Measurements from ENCODE around the gene ZNF343.

ZNF343 gene

DNA sequence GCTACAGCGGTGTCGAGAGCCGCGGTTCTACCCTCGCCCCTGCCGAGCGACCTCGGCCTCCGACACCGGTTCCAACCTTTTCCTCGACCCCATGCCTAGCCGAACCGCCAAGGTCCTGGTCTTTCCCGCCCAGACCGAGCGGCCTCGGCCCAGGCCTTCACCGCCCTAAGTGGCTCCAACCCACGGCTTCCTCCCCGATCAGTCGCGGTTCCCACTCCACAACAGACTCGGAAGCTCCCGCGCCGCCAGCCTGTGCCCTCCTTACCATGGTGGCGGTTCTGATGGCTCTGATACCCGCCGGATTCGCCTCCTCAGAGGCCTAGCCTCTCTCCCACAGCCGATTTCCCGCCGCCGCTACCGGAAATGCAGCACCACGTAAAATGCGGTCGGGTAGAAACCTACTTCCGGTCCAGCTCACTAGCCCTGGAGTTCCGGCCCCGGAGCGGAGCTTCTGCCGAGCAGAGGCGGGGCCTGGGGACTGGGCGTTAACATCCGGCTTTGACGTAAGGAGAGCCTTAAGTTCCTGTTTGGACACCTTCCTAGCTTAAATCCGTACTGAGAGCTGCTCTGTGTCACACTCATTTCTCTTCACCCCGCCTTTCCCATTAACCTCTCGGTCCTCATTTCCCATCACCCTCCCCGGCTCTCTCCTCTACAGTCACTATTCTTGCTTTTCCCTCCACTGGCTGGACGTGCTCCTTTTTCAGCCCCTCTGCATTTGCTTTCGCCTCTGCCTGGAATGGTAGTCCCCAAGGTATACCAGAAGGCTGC lies 38.1 kb downstream of the ZNF343 start, which contains the start of gene SNRPB:
TSS of gene SNRPB (minus strand) at position 367 of the 771 bp plus-strand sequence. CDS start at position 268, 99 bp downstream.
- peak; percentile 97 for DNase-seq

DNA sequence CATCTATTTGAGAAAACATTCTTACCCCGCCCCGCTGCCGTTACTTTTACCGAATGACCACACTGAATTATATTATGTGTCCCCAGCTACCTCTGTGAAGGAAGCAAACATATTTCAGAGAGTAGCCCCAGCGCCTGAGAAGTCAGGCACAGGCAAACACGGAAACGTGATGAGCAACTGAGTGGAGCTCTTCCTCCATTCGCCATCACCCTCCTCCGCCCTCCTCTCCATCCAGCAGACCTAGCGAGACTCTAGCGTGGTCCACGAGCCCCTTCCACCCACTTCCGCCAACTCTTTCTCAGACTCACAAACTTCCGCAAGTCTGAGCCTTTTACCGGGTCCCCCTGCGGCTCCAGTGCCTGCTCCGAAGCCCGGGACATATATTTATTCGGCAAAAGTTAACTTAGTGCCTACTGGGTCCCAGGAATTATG lies 38.7 kb downstream of the ZNF343 start:
- no peak for DNase-seq

DNA sequence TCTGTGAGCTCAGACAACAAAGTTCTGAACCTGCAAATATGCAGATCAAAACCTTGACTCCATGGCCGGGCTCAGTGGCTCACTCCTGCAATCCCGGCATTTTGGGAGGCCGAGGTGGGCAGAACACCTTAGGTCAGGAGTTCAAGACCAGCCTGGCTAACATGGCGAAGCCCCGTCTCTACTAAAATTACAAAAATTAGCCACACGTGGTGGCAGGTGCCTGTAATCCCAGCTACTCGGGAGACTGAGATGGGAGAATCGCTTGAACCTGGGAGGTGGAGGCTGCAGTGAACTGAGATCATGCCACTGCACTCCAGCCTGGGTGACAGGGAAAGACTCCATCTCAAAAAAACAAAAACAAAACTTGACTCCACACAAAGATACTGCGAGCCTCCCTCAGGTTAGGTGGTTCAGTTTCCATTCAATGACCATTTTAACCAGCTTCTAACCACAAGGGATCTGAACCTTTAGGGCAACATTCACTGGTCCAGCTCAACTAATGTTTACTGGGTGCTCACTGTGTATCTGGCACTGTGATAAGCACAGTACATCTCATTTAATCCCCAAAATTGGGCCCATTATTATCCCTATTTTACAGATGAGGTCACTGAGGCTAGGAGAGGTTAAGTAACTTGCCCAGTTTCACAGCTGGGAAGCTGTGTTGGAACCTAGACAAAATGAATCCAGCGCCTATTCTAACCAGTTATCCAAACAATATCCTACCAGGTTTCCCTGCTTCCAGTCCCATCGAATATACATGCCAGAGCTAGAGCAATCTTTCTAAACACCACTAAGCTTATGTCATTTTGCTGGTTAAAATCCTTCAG lies 39.9 kb downstream of the ZNF343 start:
- DNase-seq: no peak

DNA sequence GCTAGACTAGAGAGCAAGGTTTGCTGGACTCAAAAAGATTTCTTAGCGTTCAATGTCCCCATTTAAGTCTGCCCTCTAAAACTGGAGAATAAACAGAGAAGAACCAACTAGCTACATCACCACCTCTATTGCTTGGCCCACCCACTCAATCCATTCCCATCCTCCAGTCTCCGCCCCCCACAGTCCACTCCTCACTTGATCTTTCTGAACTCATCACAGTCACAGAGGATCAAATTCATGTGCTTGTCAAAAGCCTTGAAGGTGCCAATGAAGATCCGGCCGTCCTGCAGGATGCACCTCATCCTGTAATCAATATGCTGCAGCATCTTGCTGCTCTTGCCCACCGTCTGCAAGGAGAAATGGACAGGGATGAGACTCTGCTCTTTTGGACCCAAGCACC lies 41.3 kb downstream of the ZNF343 start:
- no peak for DNase-seq

DNA sequence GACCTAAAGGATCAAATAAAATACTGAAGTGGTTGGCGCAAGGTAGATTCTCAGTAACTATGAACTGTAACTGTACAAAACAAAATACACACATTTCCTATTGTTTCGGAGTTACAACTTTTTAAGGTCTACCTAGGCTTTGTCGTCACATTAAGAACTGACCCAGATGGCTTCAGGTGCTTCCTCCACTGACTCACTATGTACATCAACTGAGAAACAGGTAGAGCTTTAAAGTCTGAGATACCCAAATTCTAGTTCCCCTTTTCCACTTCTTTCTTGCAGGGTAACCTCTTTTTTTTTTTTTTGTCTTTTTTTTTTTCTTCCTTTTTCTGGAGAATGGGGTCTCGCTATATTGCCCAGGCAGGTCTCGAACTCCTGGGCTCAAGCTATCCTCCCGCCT lies 43.6 kb downstream of the ZNF343 start:
- DNase-seq: no peak

DNA sequence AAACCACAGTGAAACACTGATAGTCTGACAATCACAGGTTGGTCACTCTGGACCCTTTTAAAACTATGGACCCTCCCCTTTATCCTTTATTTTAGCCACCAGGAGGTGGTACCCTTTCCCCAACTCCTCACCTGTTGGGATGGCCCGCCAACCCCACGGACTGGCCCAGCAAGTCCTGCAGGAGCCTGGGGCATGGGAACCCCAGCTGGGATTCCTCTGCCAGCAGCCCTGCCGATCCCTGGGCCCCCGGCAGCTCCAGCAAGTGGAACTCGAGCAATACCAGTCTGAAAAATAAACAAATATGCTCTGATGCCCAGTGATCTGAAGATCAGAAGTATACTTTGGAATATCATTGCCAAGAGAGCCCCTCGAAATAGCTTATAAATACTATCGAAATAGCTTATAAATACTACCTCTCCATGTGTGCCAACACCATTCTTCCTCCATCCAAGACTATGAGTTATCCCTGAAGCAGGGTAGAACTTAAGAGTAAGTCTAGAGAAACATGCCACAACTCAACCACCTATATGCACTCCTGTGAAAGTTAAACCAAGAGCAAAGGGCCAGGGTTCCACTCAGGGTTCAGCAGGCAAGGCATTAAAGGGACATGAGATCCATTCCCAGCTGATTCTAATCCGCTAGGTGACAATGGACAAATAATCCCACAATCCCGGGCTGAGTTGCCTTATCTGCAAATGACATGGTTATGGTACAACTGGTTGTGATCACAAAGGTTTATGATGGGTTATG lies 44.9 kb downstream of the ZNF343 start:
- DNase-seq: no peak

DNA sequence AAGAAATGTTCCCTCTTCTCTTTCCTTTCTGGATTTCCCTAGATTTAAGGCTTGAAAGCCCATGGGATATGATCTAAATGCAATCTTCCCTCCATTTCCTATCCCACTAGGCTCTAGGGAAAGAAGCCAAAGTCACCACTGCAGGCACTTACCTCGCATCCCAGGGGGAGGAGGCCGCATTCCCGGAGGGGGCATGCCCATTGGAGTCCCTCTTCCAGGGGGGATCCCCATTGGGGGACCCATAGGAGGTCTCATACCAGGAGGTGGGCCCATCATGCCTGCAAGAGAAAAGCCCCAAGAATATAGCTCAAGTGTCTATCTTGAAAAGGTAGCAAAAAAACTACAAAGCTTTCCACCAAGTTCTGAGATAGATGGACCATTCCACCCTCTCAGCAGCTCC lies 46.2 kb downstream of the ZNF343 start:
- no peak for DNase-seq

DNA sequence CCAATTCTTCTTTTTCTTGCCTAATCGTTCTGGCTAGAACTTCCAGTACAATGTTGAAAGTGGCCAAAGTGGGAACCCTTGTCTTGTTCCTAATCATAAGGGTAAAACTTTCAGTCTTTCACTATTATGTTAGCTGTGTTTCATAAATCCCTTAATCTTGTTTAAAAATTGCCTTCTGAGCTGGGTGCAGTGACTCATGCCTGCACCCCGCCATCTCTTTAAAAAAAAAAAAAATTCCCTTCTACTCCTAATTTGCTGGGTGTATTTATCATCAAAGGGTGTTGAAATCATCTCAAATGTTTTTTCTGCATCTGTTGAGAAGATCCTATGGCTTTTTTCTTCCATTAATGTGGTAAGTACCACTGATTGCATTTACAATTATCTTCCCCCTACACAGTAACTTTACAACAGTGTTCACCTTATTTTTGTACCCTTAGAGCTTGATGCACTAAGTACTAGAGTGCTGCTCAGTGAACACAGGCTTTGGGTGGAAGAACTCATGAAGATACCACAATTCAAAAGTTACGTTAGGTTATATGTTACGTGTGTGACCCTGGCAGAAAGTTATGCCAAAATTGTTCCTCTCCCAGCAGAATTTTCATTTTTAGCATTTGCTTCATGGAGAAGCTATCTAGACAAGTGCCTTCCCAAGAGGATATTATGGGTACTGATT lies 47.8 kb downstream of the ZNF343 start:
- DNase-seq: no peak

DNA sequence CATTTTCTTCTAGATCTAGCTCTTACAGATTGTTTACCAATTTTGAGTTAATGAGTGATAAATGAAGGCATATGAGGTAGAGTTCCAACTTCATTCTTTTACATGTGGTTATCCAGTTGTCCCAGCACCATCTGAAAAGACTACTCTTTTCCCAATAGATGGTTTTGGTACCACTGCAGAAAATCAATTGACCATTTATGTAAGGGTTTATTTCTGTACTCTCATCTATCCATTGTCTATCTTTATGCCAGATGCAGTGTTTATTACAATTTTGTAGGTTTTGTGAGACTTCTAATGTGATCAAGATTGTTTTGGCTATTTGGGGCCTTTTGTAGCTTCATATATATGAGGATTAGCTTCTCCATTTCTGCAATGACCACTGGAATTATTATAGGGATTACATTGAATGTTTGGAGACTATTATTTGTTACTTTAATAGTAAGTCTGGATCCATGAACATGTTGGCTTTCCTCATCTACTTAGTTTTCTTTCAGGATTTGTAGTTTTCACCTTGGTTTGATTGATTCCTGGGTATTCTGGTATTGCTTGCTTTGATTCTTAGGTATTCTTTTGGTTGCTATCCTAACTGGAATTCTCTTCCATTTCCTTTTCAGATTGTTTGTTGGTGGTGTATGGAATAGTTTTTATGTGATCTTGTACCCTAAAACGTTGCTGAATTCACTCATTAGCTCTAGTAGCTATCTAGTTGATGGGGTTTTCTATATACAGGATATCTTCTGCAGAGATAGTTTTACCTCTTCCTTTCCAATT lies 48.5 kb downstream of the ZNF343 start:
- no peak for DNase-seq

DNA sequence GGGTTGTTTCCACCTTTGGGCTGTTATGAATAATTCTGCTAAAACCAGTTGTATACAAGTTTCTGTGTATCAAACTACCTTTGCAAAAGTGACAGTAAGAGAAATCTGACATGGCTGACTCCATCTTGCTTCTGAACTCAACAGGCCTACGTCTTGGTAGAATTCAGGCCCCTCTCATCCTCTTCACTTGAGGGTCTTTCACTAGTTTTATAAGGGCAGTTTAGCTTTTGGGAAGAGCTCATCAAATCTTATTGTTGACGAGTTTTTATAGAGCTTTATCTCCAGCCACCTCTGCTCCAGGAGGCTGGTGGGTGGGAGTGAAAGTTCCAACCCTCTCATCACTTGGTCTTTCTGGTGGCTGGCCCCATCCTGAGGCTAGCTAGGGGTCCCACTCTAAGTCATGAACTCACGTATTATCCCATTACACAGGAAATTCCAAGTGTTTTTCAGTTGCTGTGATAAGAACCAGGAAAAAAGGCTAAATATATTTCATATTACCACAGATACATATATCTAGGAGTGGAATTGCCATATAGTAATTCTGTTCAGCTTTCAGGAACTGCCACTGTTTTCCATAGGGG lies 49.7 kb downstream of the ZNF343 start:
- no peak for DNase-seq

DNA sequence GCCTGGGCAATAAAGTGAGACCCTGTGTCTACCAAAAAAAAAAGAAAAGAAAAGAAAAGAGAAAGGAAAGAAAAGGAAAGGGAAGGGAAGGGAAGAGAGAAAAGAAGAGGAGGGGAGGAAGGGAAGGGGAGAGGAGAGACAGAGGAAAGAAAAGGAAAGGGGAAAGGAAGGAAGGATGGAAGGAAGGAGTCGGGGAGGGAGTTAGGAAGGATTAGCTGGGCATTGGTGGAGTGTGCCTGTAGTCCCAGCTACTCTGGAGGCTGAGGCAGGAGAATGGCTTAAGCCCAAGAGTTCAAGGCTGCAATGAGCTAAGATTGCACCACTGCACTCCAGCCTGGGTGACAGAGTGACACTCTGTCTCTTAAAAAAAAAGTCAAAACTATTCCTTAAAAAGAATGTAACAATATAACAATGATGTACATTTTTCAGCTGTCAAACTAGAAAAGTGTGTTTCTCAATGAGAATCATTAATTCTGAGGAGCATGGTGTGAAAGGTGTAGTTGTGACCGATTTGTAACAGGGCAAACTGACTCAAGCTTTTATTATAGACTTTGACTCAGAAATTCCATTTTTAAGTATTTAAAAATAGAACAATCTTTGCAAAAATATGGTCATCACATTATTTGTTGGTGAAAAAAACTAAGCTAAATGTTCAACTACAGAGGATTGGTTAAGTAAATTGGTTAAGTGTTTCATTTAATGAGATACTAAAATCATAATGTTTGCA lies 52.8 kb downstream of the ZNF343 start:
- DNase-seq: no peak

DNA sequence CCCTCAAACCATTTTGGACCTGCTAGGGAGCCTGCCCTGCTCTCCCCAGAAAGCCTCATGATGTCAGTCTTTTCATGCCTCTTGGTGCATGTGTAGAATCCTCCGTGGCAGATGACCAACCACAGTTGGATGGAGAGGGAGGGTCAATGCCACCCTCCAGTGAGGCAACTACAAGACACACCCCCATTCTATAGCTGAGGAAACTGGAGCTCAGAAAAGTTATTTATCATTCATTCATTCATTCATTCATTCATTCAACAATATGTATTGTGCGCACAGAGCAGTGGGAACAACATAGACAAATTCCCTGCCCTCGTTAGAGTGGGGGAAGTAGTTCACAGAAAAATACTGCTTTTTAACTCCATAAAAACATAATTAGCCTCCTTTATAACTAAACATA lies 54.9 kb downstream of the ZNF343 start:
- DNase-seq: no peak

DNA sequence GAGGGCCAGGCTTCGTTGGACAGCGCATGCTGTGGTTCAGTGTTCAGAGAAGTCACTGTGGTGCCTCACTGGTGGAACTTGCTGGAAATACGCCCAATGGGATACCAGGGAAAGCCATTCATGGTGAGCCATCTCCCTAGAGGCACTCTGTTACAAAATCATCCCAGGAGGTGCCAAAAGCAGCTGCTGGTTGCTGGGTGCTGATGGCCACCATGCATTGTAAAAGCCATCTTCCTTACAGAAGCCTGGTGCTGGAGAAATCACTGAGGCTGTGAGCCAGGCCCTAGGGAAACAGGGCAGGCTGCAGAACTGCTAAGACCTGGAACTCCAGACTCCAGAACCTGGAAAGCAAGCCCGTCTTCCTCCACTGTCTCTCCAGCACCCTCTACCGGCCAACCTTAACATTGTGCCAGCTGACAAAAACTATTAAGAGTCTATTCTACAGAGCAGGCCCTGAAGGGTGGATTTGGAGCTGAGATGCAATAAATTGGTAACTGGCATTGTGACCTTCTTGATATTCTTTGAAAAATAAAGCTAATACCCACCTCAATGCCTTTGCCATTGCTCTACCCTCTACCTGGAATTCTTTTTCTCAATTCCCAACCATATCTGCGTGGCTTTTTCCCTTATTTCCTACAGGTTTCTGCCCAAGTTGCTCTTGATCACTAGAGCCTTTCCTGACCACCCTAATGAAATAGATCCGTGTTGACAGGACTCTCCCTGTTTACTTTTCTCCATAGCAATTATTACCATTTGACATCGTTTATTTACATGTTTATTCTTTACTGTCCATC lies 56.6 kb downstream of the ZNF343 start:
- peak; percentile 28 for DNase-seq

DNA sequence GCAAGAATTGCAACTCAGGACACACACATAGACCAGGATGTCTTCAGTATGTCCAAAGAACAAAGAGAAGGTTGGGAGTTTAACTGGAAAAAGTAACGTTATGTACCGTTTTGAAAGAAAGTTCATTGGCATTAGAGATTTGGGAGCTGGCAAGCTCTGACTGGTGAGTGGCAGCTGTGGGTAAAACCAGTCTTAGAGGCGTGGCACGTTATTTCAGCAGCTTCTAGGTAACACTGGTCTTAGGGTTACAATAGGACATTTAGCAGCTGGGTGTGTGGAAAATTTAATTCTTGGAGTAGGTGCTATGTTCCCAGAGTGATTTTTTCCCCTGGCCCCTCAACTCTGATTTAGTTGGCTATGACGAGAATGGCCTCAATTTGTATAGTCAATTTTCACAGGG lies 57.3 kb downstream of the ZNF343 start:
- no peak for DNase-seq

DNA sequence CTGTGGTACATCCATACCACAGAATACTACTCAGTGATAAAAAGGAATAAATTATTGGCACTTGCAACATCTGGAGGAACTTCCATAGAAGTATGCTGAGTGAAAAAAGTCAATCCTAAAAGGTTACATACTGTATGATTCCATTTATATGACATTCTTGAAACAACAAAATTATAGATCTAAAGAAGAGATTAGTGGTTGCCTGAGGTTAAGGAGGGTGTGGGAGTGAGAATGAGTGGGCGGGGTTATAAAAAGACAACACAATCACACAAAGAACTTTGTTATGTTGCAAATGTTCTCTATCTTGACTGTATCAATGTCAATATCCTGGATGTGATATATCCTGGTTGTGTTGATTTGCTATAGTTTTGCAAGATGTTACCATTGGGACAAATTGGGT lies 59.3 kb downstream of the ZNF343 start:
- DNase-seq: no peak

DNA sequence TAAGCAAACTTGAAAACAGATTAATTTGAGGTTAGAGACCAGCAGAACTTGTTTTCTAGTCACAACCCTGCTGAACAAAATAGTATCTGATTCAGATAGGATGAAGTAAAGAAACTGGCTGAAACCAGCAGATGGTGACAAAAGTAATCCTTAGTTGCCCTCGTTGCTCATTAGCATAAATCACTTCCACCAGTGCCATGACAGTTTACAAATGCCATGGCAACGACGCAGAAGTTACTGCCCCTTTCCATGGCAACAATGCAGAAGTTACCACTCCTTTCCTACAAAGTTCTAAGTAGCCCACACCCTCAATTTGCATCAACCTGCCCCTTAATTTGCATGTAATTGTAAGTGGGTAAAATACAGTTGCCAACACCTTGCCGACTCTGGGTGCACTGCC lies 61.9 kb downstream of the ZNF343 start:
- no peak for DNase-seq
